HG03066 (cell line): Measurements from ENCODE around the gene LNX2.

Source experiments
- ATAC-seq: cut with Tn5 transposase; IDR thresholded peaks from one replicate; pipeline ENCODE4 v1.9.1; 2021; ENCODE audit warnings: low read depth; ENCODE audit not compliant: unreplicated experiment

The LNX2 gene

GRCh38 chr13:27570906-27571305, 49.4 kb downstream of the LNX2 start:
- no peak for ATAC-seq

GRCh38 chr13:27569405-27569804, 50.9 kb downstream of the LNX2 start:
- ATAC-seq: no peak

- ATAC-seq: no peak
Observed at GRCh38 chr13:27565818-27566217, 54.5 kb downstream of the LNX2 start.

- no peak for ATAC-seq
Observed at GRCh38 chr13:27562457-27562856, 57.9 kb downstream of the LNX2 start.

GRCh38 chr13:27559719-27560118, 60.6 kb downstream of the LNX2 start:
- no peak for ATAC-seq

- no peak for ATAC-seq
Observed at GRCh38 chr13:27556109-27556508, 64.2 kb downstream of the LNX2 start.

- no peak for ATAC-seq
Observed at GRCh38 chr13:27551562-27551961, 68.8 kb downstream of the LNX2 start.

GRCh38 chr13:27549406-27549981, 70.8 kb downstream of the LNX2 start:
- ATAC-seq: no peak

- ATAC-seq: no peak
Observed at GRCh38 chr13:27542220-27542619, 78.1 kb downstream of the LNX2 start.

GRCh38 chr13:27541386-27541785, 78.9 kb downstream of the LNX2 start:
- ATAC-seq: no peak

- no peak for ATAC-seq
Observed at GRCh38 chr13:27536361-27537101, 83.8 kb downstream of the LNX2 start.

GRCh38 chr13:27535546-27535945, 84.8 kb downstream of the LNX2 start:
- no peak for ATAC-seq

- ATAC-seq: no peak
Observed at GRCh38 chr13:27534981-27535380, 85.3 kb downstream of the LNX2 start.

- no peak for ATAC-seq
Observed at GRCh38 chr13:27534108-27534980, 86.0 kb downstream of the LNX2 start.

- no peak for ATAC-seq
Observed at GRCh38 chr13:27533155-27533643, 87.1 kb downstream of the LNX2 start.

- ATAC-seq: no peak
Observed at GRCh38 chr13:27528908-27529307, 91.4 kb downstream of the LNX2 start.

- no peak for ATAC-seq
Observed at GRCh38 chr13:27526516-27526915, 93.8 kb downstream of the LNX2 start.

GRCh38 chr13:27524981-27525975, 95.1 kb downstream of the LNX2 start:
- no peak for ATAC-seq

GRCh38 chr13:27523346-27524073, 96.8 kb downstream of the LNX2 start:
- ATAC-seq: no peak
